Mesenchymal stem cell (in vitro differentiated cells and primary cell): Measurements from ENCODE around the gene CDK5R1. TPM values are rescaled to one million over a fixed set of nuclear protein-coding genes. Genes with fewer than 3 reads are reported as not detected.
A peak's percentile ranks its signal among the peaks of the same experiment; 100 is the strongest.

Source experiments
- DNase-seq: peaks from one replicate; pipeline ENCODE4 v3.0.0-alpha.2; 2013
- H2AFZ ChIP-seq: one replicate; pipeline ENCODE4 v1.6.1; 2013; ENCODE audit warnings: low read depth, mild to moderate bottlenecking, control low read depth, inconsistent platforms, low read length, moderate library complexity
- H2AK5ac ChIP-seq: 2 replicates; pipeline ENCODE4 v1.6.1; 2013; ENCODE audit warnings: low read length, moderate library complexity, mild to moderate bottlenecking, inconsistent platforms; ENCODE audit not compliant: severe bottlenecking
- H2BK120ac ChIP-seq: one replicate; pipeline ENCODE4 v1.6.1; 2013; ENCODE audit warnings: low read depth, mild to moderate bottlenecking, inconsistent platforms, low read length, moderate library complexity
- H2BK12ac ChIP-seq, 2 experiments: one replicate each; pipeline ENCODE4 v1.6.1; 2013; ENCODE audit warnings: inconsistent platforms in 2 of 2, low read length in 2 of 2, mild to moderate bottlenecking in 2 of 2, moderate library complexity in 2 of 2, control low read depth in 1 of 2
- H2BK15ac ChIP-seq: one replicate; pipeline ENCODE4 v1.6.1; 2013; ENCODE audit warnings: mild to moderate bottlenecking, low read depth, inconsistent platforms; ENCODE audit not compliant: poor library complexity, severe bottlenecking
- H2BK5ac ChIP-seq: 2 replicates; pipeline ENCODE4 v1.6.1; 2013; ENCODE audit warnings: low read depth, mild to moderate bottlenecking, low read length, control low read depth, inconsistent platforms; ENCODE audit not compliant: poor library complexity, severe bottlenecking
- H3K14ac ChIP-seq, 2 experiments: one replicate each; pipeline ENCODE4 v1.6.1; 2013; ENCODE audit warnings: inconsistent platforms in 2 of 2, low read length in 2 of 2, control low read depth in 1 of 2, mild to moderate bottlenecking in 1 of 2, moderate library complexity in 1 of 2
- H3K18ac ChIP-seq, 2 experiments: one replicate each; pipeline ENCODE4 v1.6.1; 2013; ENCODE audit warnings: inconsistent platforms in 2 of 2, low read length in 2 of 2, control low read depth in 1 of 2, low read depth in 1 of 2, mild to moderate bottlenecking in 1 of 2
- H3K23ac ChIP-seq, 2 experiments: one replicate each; pipeline ENCODE4 v1.6.1; 2013; ENCODE audit warnings: inconsistent platforms in 2 of 2, low read length in 2 of 2, mild to moderate bottlenecking in 2 of 2, moderate library complexity in 2 of 2, control low read depth in 1 of 2
- H3K27ac ChIP-seq: 2 replicates; pipeline ENCODE4 v1.5.1; 2013; ENCODE audit warnings: mild to moderate bottlenecking, moderate library complexity, low read length, control low read depth, inconsistent platforms; ENCODE audit not compliant: poor library complexity, severe bottlenecking
- H3K27me3 ChIP-seq, 2 experiments: 2 replicates each; pipeline versions ENCODE4 v1.6.1 to v1.7.0; 2013; ENCODE audit warnings: low read length in 2 of 2, mild to moderate bottlenecking in 2 of 2, moderate library complexity in 2 of 2, control low read depth in 1 of 2, inconsistent platforms in 1 of 2; ENCODE audit not compliant: control insufficient read depth in 1 of 2, insufficient read depth in 1 of 2
- H3K36me3 ChIP-seq, 2 experiments: 2 replicates each; pipeline versions ENCODE4 v1.6.1 to v1.7.0; 2013; ENCODE audit warnings: low read length in 2 of 2, control low read depth in 1 of 2, inconsistent platforms in 1 of 2, low read depth in 1 of 2, mild to moderate bottlenecking in 1 of 2; ENCODE audit not compliant: insufficient read depth in 2 of 2, control insufficient read depth in 1 of 2
- H3K4ac ChIP-seq, 2 experiments: one replicate each; pipeline ENCODE4 v1.6.1; 2013; ENCODE audit warnings: inconsistent platforms in 2 of 2, low read length in 2 of 2, mild to moderate bottlenecking in 2 of 2, moderate library complexity in 2 of 2, control low read depth in 1 of 2, low read depth in 1 of 2
- H3K4me1 ChIP-seq: 2 replicates; pipeline ENCODE4 v1.6.1; 2013; ENCODE audit warnings: low read depth, low read length, control low read depth; ENCODE audit not compliant: control insufficient read depth, insufficient read depth
- H3K4me2 ChIP-seq: 2 replicates; pipeline ENCODE4 v1.6.1; 2013; ENCODE audit warnings: low read length, mild to moderate bottlenecking, inconsistent platforms; ENCODE audit not compliant: poor library complexity, severe bottlenecking
- H3K4me3 ChIP-seq, 2 experiments: 2 replicates each; pipeline versions ENCODE4 v1.5.1 to v1.7.0; 2013; ENCODE audit warnings: low read length in 2 of 2, mild to moderate bottlenecking in 2 of 2, control low read depth in 1 of 2, low read depth in 1 of 2; ENCODE audit not compliant: insufficient read depth in 1 of 2
- H3K79me1 ChIP-seq: replicated peaks from 2 replicates; pipeline ENCODE4 v1.6.1; 2013; ENCODE audit warnings: mild to moderate bottlenecking, control low read depth, low read length, inconsistent platforms; ENCODE audit not compliant: poor library complexity, severe bottlenecking
- H3K9ac ChIP-seq: 2 replicates; pipeline ENCODE4 v1.7.0; 2013; ENCODE audit warnings: mild to moderate bottlenecking, low read length, moderate library complexity
- H3K9me3 ChIP-seq: 2 replicates; pipeline ENCODE4 v1.7.0; 2013; ENCODE audit warnings: mild to moderate bottlenecking, low read length; ENCODE audit not compliant: control insufficient read depth
- H4K8ac ChIP-seq: one replicate; pipeline ENCODE4 v1.6.1; 2013; ENCODE audit warnings: inconsistent platforms, mild to moderate bottlenecking, low read length, moderate library complexity
- H4K91ac ChIP-seq: one replicate; pipeline ENCODE4 v1.6.1; 2013; ENCODE audit warnings: mild to moderate bottlenecking, low read length, inconsistent platforms
- WGBS: methylation state at CpG from one replicate; pipeline ENCODE4 v1.1.7; 2013; ENCODE audit warnings: mixed read lengths; 5-methylcytosine and 5-hydroxymethylcytosine counted together
- small RNA-seq: library from polyadenylated mRNA; stranded (forward); fragments of <200 nt; extraction: miRNeasy Mini kit (QIAGEN cat#:217004); gene quantifications from one replicate; pipeline ENCODE3, GENCODE V24; 2013; ENCODE audit warnings: low read depth

CDK5R1 gene

GRCh38 chr17:32529604-32530003 is 42.8 kb downstream of the CDK5R1 start:
- peaks cover 6% of the 10 kb centered on the region for H3K4me1 ChIP-seq

GRCh38 chr17:32533296-32533695 is 46.5 kb downstream of the CDK5R1 start:
- Histone ChIP-seq H2AK5ac (no peak overlapping the region), H3K4me1 (peaks cover 2% of the 10 kb centered on the region), H2BK120ac (no peak overlapping the region), H3K23ac (no peak overlapping the region), H3K18ac (no peak overlapping the region), H3K14ac (no peak overlapping the region), H3K27ac (no peak overlapping the region), H4K91ac (no peak overlapping the region), H2BK15ac (no peak overlapping the region), H3K9ac (no peak overlapping the region), H3K4me3 (no peak overlapping the region), H4K8ac (no peak overlapping the region), H3K79me1 (no peaks in the 10 kb centered on the region), H3K4me2 (no peak overlapping the region), H3K36me3 (peaks cover 0 to 26% of the 10 kb centered on the region in 2 experiments), H2BK12ac (no peak overlapping the region), H2AFZ (no peak overlapping the region), H3K9me3 (no peaks in the 10 kb centered on the region), H3K27me3 (no peaks in the 10 kb centered on the region), H3K4ac (no peak overlapping the region), H2BK5ac (no peak overlapping the region)
- no peak for DNase-seq
- WGBS = 85% methylated on average over 3 of the region's 3 CpGs

More at GRCh38 chr17:32529604-32530003, 42.8 kb downstream of the CDK5R1 start:
- DNase-seq = no peak
- no peaks in the 10 kb centered on the region for H3K9me3 ChIP-seq
- WGBS = 67% methylated on average over 10 of the region's 10 CpGs
- H2AFZ ChIP-seq = no peak overlapping the region
- H2BK12ac ChIP-seq = no peak overlapping the region
- H3K14ac ChIP-seq = no peak overlapping the region
- no peaks in the 10 kb centered on the region for H3K79me1 ChIP-seq
- no peak overlapping the region for H3K4me2 ChIP-seq
- no peak overlapping the region for H4K8ac ChIP-seq
- no peak overlapping the region for H2BK5ac ChIP-seq
- no peaks in the 10 kb centered on the region for H3K27me3 ChIP-seq
- H2BK120ac ChIP-seq = no peak overlapping the region
- no peak overlapping the region for H3K9ac ChIP-seq
- no peak overlapping the region for H2AK5ac ChIP-seq
- H3K23ac ChIP-seq = no peak overlapping the region
- no peak overlapping the region for H3K4me3 ChIP-seq
- no peak overlapping the region for H2BK15ac ChIP-seq
- peaks cover 0 to 34% of the 10 kb centered on the region in 2 experiments for H3K36me3 ChIP-seq
- H3K4ac ChIP-seq = no peak overlapping the region
- H4K91ac ChIP-seq = no peak overlapping the region
- no peak overlapping the region for H3K18ac ChIP-seq
- H3K27ac ChIP-seq = no peak overlapping the region

- Histone ChIP-seq H2AK5ac (no peak overlapping the region), H4K91ac (no peak overlapping the region), H3K4ac (no peak overlapping the region), H3K4me3 (no peak overlapping the region), H2BK5ac (no peak overlapping the region), H3K36me3 (peaks cover 0 to 20% of the 10 kb centered on the region in 2 experiments), H3K27me3 (no peaks in the 10 kb centered on the region), H3K4me1 (no peaks in the 10 kb centered on the region), H2BK12ac (no peak overlapping the region), H2AFZ (no peak overlapping the region), H3K9ac (no peak overlapping the region), H3K27ac (peak overlapping the region; percentile 53), H3K79me1 (no peaks in the 10 kb centered on the region), H3K9me3 (no peaks in the 10 kb centered on the region), H3K4me2 (peak overlapping the region; percentile 39), H3K23ac (no peak overlapping the region), H4K8ac (no peak overlapping the region), H2BK120ac (no peak overlapping the region), H3K14ac (no peak overlapping the region), H2BK15ac (no peak overlapping the region), H3K18ac (no peak overlapping the region)
- DNase-seq = peak; percentile 88
- WGBS = 50% methylated on average over 3 of the region's 8 CpGs
Observed at GRCh38 chr17:32536736-32537643, 50.2 kb downstream of the CDK5R1 start.

Small RNA genes within 50 kb of the gene (small RNA-seq; reads per million reads assigned to genes)
- gene RF00019 = not detected
